ENCODE results near the gene PPP6R2.

GRCh38 chr22:50406416-50407170 lies 63.5 kb downstream of the PPP6R2 start:
- TF ChIP-seq CTCF (IDR thresholded peaks at IDR 0.05) (no peak), POLR2AphosphoS5 (IDR thresholded peaks at IDR 0.05) (no peak), POLR2A (IDR thresholded peaks at IDR 0.05) (no peak)

Data from breast epithelium (tissue), 3 donors.